ENCODE measurements around the gene LRRC8D. TPM values are rescaled to one million over a fixed set of nuclear protein-coding genes. Genes with fewer than 3 reads are reported as not detected.

LRRC8D gene
- total RNA-seq, 2 donors from 2014 or later, result 8.5 to 49.6 TPM

- H3K4me3 ChIP-seq, result no peak overlapping the region
- 68% methylated on average over 5 of the region's 5 CpGs for WGBS
- TF ChIP-seq POLR2AphosphoS5 (IDR thresholded peaks at IDR 0.05) (no peak), CTCF (IDR thresholded peaks at IDR 0.05) (no peak)
These were observed 106.2 kb downstream of the LRRC8D start for GRCh38 chr1:89927049-89927448.

GRCh38 chr1:89927478-89927877 lies 106.6 kb downstream of the LRRC8D start:
- Histone ChIP-seq H3K27me3 (replicated peaks; ENCODE audit: insufficient read depth) (no peaks in the 10 kb centered on the region), H3K36me3 (no peaks in the 10 kb centered on the region), H3K27ac (no peak overlapping the region), H3K4me1 (replicated peaks) (no peaks in the 10 kb centered on the region), H3K9me3 (no peaks in the 10 kb centered on the region), H3K4me3 (no peak overlapping the region)
- no peak for TF ChIP-seq CTCF (IDR thresholded peaks at IDR 0.05)
- no peak for TF ChIP-seq POLR2AphosphoS5 (IDR thresholded peaks at IDR 0.05)
- no peak for TF ChIP-seq POLR2A (IDR thresholded peaks at IDR 0.05)
- DNase-seq (ENCODE audit: low spot score), result no peak
- intact Hi-C loops (cut with DNase I), result no loop called here
- 71% methylated on average over 1 of the region's 1 CpG for WGBS

More at GRCh38 chr1:89927049-89927448, 106.2 kb downstream of the LRRC8D start:
- Histone ChIP-seq H3K9me3 (no peaks in the 10 kb centered on the region), H3K27ac (no peak overlapping the region), H3K4me1 (replicated peaks) (no peaks in the 10 kb centered on the region), H3K27me3 (replicated peaks; ENCODE audit: insufficient read depth) (no peaks in the 10 kb centered on the region), H3K36me3 (no peaks in the 10 kb centered on the region)
- intact Hi-C loops (cut with DNase I), result no loop called here
- DNase-seq (ENCODE audit: low spot score), result no peak

- H3K4me3 ChIP-seq, result no peak overlapping the region
- H3K36me3 ChIP-seq, result no peaks in the 10 kb centered on the region
- 93% methylated on average over 2 of the region's 2 CpGs for WGBS
- H3K27me3 ChIP-seq (replicated peaks; ENCODE audit: insufficient read depth), result no peaks in the 10 kb centered on the region
- TF ChIP-seq POLR2AphosphoS5 (IDR thresholded peaks at IDR 0.05) (no peak), CTCF (IDR thresholded peaks at IDR 0.05) (no peak), POLR2A (IDR thresholded peaks at IDR 0.05) (no peak)
- no peaks in the 10 kb centered on the region for H3K9me3 ChIP-seq
- no peak for DNase-seq (ENCODE audit: low spot score)
- intact Hi-C loops (cut with DNase I), result no loop called here
- no peaks in the 10 kb centered on the region for H3K4me1 ChIP-seq (replicated peaks)
- H3K27ac ChIP-seq, result no peak overlapping the region
These were observed 107.7 kb downstream of the LRRC8D start for GRCh38 chr1:89928506-89928905.

- WGBS, result 96% methylated on average over 6 of the region's 6 CpGs
- no peak for TF ChIP-seq POLR2A (IDR thresholded peaks at IDR 0.05)
- no peak for TF ChIP-seq CTCF (IDR thresholded peaks at IDR 0.05)
- TF ChIP-seq POLR2AphosphoS5 (IDR thresholded peaks at IDR 0.05), result no peak
- Histone ChIP-seq H3K4me3 (no peak overlapping the region), H3K4me1 (replicated peaks) (no peaks in the 10 kb centered on the region), H3K27me3 (replicated peaks; ENCODE audit: insufficient read depth) (no peaks in the 10 kb centered on the region), H3K27ac (no peak overlapping the region), H3K36me3 (no peaks in the 10 kb centered on the region), H3K9me3 (no peaks in the 10 kb centered on the region)
- DNase-seq (ENCODE audit: low spot score), result no peak
- intact Hi-C loops (cut with DNase I), result no loop called here
These were observed 108.7 kb downstream of the LRRC8D start for GRCh38 chr1:89929467-89930063.

- no peaks in the 10 kb centered on the region for H3K36me3 ChIP-seq
- 80% methylated on average over 2 of the region's 2 CpGs for WGBS
- H3K4me3 ChIP-seq, result no peak overlapping the region
- H3K27me3 ChIP-seq (replicated peaks; ENCODE audit: insufficient read depth), result no peaks in the 10 kb centered on the region
- TF ChIP-seq POLR2A (IDR thresholded peaks at IDR 0.05) (no peak), POLR2AphosphoS5 (IDR thresholded peaks at IDR 0.05) (no peak)
- no peaks in the 10 kb centered on the region for H3K4me1 ChIP-seq (replicated peaks)
- H3K27ac ChIP-seq, result no peak overlapping the region
- intact Hi-C loops (cut with DNase I), result no loop called here
- DNase-seq (ENCODE audit: low spot score), result no peak
- H3K9me3 ChIP-seq, result no peaks in the 10 kb centered on the region
These were observed 109.7 kb downstream of the LRRC8D start for GRCh38 chr1:89930579-89930978.
